Skeletal muscle tissue (tissue), 4 donors: Measurements from ENCODE around the gene NR5A2. TPM values are rescaled to one million over a fixed set of nuclear protein-coding genes. Genes with fewer than 3 reads are reported as not detected.

Experiments
- H3K27ac ChIP-seq: one replicate; pipeline ENCODE4 v1.7.0; 2013; ENCODE audit warnings: mild to moderate bottlenecking, low read depth, low read length, inconsistent platforms
- H3K27me3 ChIP-seq, 3 donors: one replicate each; pipeline ENCODE4 v1.7.0; 2013; ENCODE audit warnings: low read length in 3 of 3; ENCODE audit not compliant: control insufficient read depth in 3 of 3, insufficient read depth in 3 of 3
- H3K36me3 ChIP-seq, 3 donors: one replicate each; pipeline ENCODE4 v1.7.0; 2013; ENCODE audit warnings: low read length in 3 of 3; ENCODE audit not compliant: control insufficient read depth in 3 of 3, insufficient read depth in 3 of 3
- H3K4me1 ChIP-seq, 3 donors: one replicate each; pipeline ENCODE4 v1.7.0; 2013; ENCODE audit warnings: low read length in 3 of 3, mild to moderate bottlenecking in 3 of 3; ENCODE audit not compliant: control insufficient read depth in 3 of 3, insufficient read depth in 3 of 3
- H3K4me3 ChIP-seq, 3 donors: one replicate each; pipeline ENCODE4 v1.7.0; 2013; ENCODE audit warnings: low read length in 3 of 3
- H3K9ac ChIP-seq, 3 donors: one replicate each; pipeline ENCODE4 v1.7.0; 2013; ENCODE audit warnings: low read length in 3 of 3, mild to moderate bottlenecking in 3 of 3, moderate library complexity in 2 of 3, low read depth in 1 of 3
- H3K9me3 ChIP-seq, 3 donors: one replicate each; pipeline ENCODE4 v1.7.0; 2013; ENCODE audit warnings: low read length in 3 of 3; ENCODE audit not compliant: control insufficient read depth in 3 of 3
- total RNA-seq: library from RNA; depleted of rRNA; stranded (reverse); fragments of >200 nt; gene quantifications from one replicate; pipeline ENCODE4 v1.2.3, GENCODE V29; 2014
- donor health status: Osteomylitis.

Gene NR5A2
- total RNA-seq, 1 donor from 2014 or later, result 4.2 TPM

GRCh38 chr1:200108659-200109058 is 81.1 kb downstream of the NR5A2 start:
- H3K27ac ChIP-seq, result no peak overlapping the region
- no peak overlapping the region for H3K9ac ChIP-seq
- H3K36me3 ChIP-seq, result no peaks in the 10 kb centered on the region
- no peak overlapping the region for H3K4me3 ChIP-seq
- no peaks in the 10 kb centered on the region for H3K27me3 ChIP-seq
- no peaks in the 10 kb centered on the region for H3K9me3 ChIP-seq
- H3K4me1 ChIP-seq, result no peaks in the 10 kb centered on the region

GRCh38 chr1:200112290-200112689 is 84.8 kb downstream of the NR5A2 start:
- H3K9me3 ChIP-seq, result no peaks in the 10 kb centered on the region
- H3K4me3 ChIP-seq, result no peak overlapping the region
- no peak overlapping the region for H3K27ac ChIP-seq
- H3K27me3 ChIP-seq, result no peaks in the 10 kb centered on the region
- H3K4me1 ChIP-seq, result no peaks in the 10 kb centered on the region
- H3K36me3 ChIP-seq, result no peaks in the 10 kb centered on the region
- H3K9ac ChIP-seq, result no peak overlapping the region

GRCh38 chr1:200115532-200115931 is 88.0 kb downstream of the NR5A2 start:
- H3K27me3 ChIP-seq, result no peaks in the 10 kb centered on the region
- no peak overlapping the region for H3K4me3 ChIP-seq
- no peaks in the 10 kb centered on the region for H3K36me3 ChIP-seq
- H3K9me3 ChIP-seq, result no peaks in the 10 kb centered on the region
- no peak overlapping the region for H3K9ac ChIP-seq
- H3K27ac ChIP-seq, result no peak overlapping the region
- H3K4me1 ChIP-seq, result no peaks in the 10 kb centered on the region

GRCh38 chr1:200116324-200116723 is 88.8 kb downstream of the NR5A2 start:
- Histone ChIP-seq H3K4me3 (no peak overlapping the region), H3K27me3 (no peaks in the 10 kb centered on the region), H3K4me1 (no peaks in the 10 kb centered on the region), H3K9me3 (no peaks in the 10 kb centered on the region), H3K9ac (no peak overlapping the region), H3K36me3 (no peaks in the 10 kb centered on the region), H3K27ac (no peak overlapping the region)

GRCh38 chr1:200118779-200119505 is 91.4 kb downstream of the NR5A2 start:
- no peak overlapping the region for H3K9ac ChIP-seq
- H3K27me3 ChIP-seq, result no peaks in the 10 kb centered on the region
- no peaks in the 10 kb centered on the region for H3K9me3 ChIP-seq
- no peaks in the 10 kb centered on the region for H3K4me1 ChIP-seq
- H3K4me3 ChIP-seq, result no peak overlapping the region
- no peaks in the 10 kb centered on the region for H3K36me3 ChIP-seq
- H3K27ac ChIP-seq, result no peak overlapping the region

GRCh38 chr1:200121421-200121820 is 93.9 kb downstream of the NR5A2 start:
- no peaks in the 10 kb centered on the region for H3K36me3 ChIP-seq
- no peaks in the 10 kb centered on the region for H3K9me3 ChIP-seq
- no peak overlapping the region for H3K4me3 ChIP-seq
- H3K4me1 ChIP-seq, result no peaks in the 10 kb centered on the region
- no peaks in the 10 kb centered on the region for H3K27me3 ChIP-seq
- H3K9ac ChIP-seq, result no peak overlapping the region
- no peak overlapping the region for H3K27ac ChIP-seq

GRCh38 chr1:200124309-200124708 is 96.8 kb downstream of the NR5A2 start:
- no peaks in the 10 kb centered on the region for H3K36me3 ChIP-seq
- no peak overlapping the region for H3K27ac ChIP-seq
- no peak overlapping the region for H3K4me3 ChIP-seq
- H3K9me3 ChIP-seq, result no peaks in the 10 kb centered on the region
- no peaks in the 10 kb centered on the region for H3K4me1 ChIP-seq
- no peaks in the 10 kb centered on the region for H3K27me3 ChIP-seq
- no peak overlapping the region for H3K9ac ChIP-seq

- no peaks in the 10 kb centered on the region for H3K9me3 ChIP-seq
- no peaks in the 10 kb centered on the region for H3K27me3 ChIP-seq
- no peaks in the 10 kb centered on the region for H3K4me1 ChIP-seq
- no peak overlapping the region for H3K27ac ChIP-seq
- H3K4me3 ChIP-seq, result no peak overlapping the region
- H3K9ac ChIP-seq, result no peak overlapping the region
- H3K36me3 ChIP-seq, result no peaks in the 10 kb centered on the region
These were observed 100.6 kb downstream of the NR5A2 start for GRCh38 chr1:200128081-200128480.

GRCh38 chr1:200128944-200129879 is 101.7 kb downstream of the NR5A2 start:
- Histone ChIP-seq H3K4me3 (no peak overlapping the region), H3K36me3 (no peaks in the 10 kb centered on the region), H3K9ac (no peak overlapping the region), H3K4me1 (no peaks in the 10 kb centered on the region), H3K27ac (no peak overlapping the region), H3K27me3 (no peaks in the 10 kb centered on the region), H3K9me3 (no peaks in the 10 kb centered on the region)

GRCh38 chr1:200130552-200130951 is 103.0 kb downstream of the NR5A2 start:
- H3K27me3 ChIP-seq, result no peaks in the 10 kb centered on the region
- no peaks in the 10 kb centered on the region for H3K9me3 ChIP-seq
- H3K9ac ChIP-seq, result no peak overlapping the region
- no peaks in the 10 kb centered on the region for H3K4me1 ChIP-seq
- H3K27ac ChIP-seq, result no peak overlapping the region
- H3K36me3 ChIP-seq, result no peaks in the 10 kb centered on the region
- no peak overlapping the region for H3K4me3 ChIP-seq
